Activated naive CD4-positive, alpha-beta T cell treated with anti-CD3 and anti-CD28 coated beads, Interleukin-2, amount 10 ng/mL, durations not matched to agents 7 days and 5 days (primary cell): ENCODE measurements around the gene NFIC.

Experiments used
- CTCF ChIA-PET: fragments of 350-600 bp; sonication (Branson Sonifier 250); formaldehyde crosslinking; loops from one replicate; lab custom pipeline; 2021; ENCODE audit warnings: antibody characterized with exemption; lab: Charles Lee
- DNase-seq: peaks from one replicate; pipeline ENCODE4 v3.0.0-alpha.2; 2020
- H3K27ac Mint-ChIP-seq: one replicate; pipeline ENCODE4 v1.8.0; 2021; ENCODE audit warnings: mild to moderate bottlenecking, moderate library complexity, mixed read lengths
- H3K27me3 Mint-ChIP-seq: one replicate; pipeline ENCODE4 v1.8.0; 2021; ENCODE audit warnings: mild to moderate bottlenecking, mixed read lengths
- H3K36me3 Mint-ChIP-seq: one replicate; pipeline ENCODE4 v1.8.0; 2021; ENCODE audit warnings: mixed read lengths
- H3K4me1 Mint-ChIP-seq: one replicate; pipeline ENCODE4 v1.8.0; 2021; ENCODE audit warnings: mixed read lengths
- H3K4me3 Mint-ChIP-seq: one replicate; pipeline ENCODE4 v1.8.0; 2021; ENCODE audit warnings: mild to moderate bottlenecking, moderate library complexity, mixed read lengths
- H3K9me3 Mint-ChIP-seq: one replicate; pipeline ENCODE4 v1.8.0; 2021; ENCODE audit warnings: mixed read lengths

The NFIC gene

GRCh38 chr19:3365836-3366752 lies at the start of gene NFIC:
Gene NFIC (plus strand): TSS chr19:3366583. CDS start chr19:3366637, 54 bp downstream.
- H3K27me3 Mint-ChIP-seq = peaks cover 88% of the 10 kb centered on the region
- H3K9me3 Mint-ChIP-seq = no peaks in the 10 kb centered on the region
- H3K4me1 Mint-ChIP-seq = peaks cover 27% of the 10 kb centered on the region
- peak within 1 kb of the TSS; percentile 48 for H3K4me3 Mint-ChIP-seq
- CTCF ChIA-PET = no interaction called here
- no peak within 1 kb of the TSS for H3K27ac Mint-ChIP-seq
- peak; percentile 45 for DNase-seq
- no peaks in the 10 kb centered on the region for H3K36me3 Mint-ChIP-seq

GRCh38 chr19:3316659-3317207 lies 49.6 kb upstream of the NFIC start:
- Mint-ChIP-seq H3K4me1 (no peaks in the 10 kb centered on the region), H3K9me3 (no peaks in the 10 kb centered on the region), H3K36me3 (no peaks in the 10 kb centered on the region), H3K27ac (no peak overlapping the region), H3K27me3 (peaks cover 33% of the 10 kb centered on the region), H3K4me3 (no peak overlapping the region)
- CTCF ChIA-PET = interaction anchor here (0.9 to 1.0 kb wide), 3 partner anchors 12 to 164 kb away, joined by 3 read pairs; no protein-coding TSS in a partner anchor
- no peak for DNase-seq

- no peaks in the 10 kb centered on the region for H3K36me3 Mint-ChIP-seq
- H3K9me3 Mint-ChIP-seq = no peaks in the 10 kb centered on the region
- no peak overlapping the region for H3K4me3 Mint-ChIP-seq
- H3K27ac Mint-ChIP-seq = no peak overlapping the region
- peaks cover 32% of the 10 kb centered on the region for H3K27me3 Mint-ChIP-seq
- no peak for DNase-seq
- H3K4me1 Mint-ChIP-seq = no peaks in the 10 kb centered on the region
- CTCF ChIA-PET = no interaction called here
Observed at GRCh38 chr19:3319643-3320353, 46.6 kb upstream of the NFIC start.

GRCh38 chr19:3320354-3320670 lies 46.1 kb upstream of the NFIC start:
- Mint-ChIP-seq H3K36me3 (no peaks in the 10 kb centered on the region), H3K27ac (no peak overlapping the region), H3K27me3 (peaks cover 32% of the 10 kb centered on the region), H3K9me3 (no peaks in the 10 kb centered on the region), H3K4me3 (no peak overlapping the region), H3K4me1 (no peaks in the 10 kb centered on the region)
- DNase-seq = no peak
- CTCF ChIA-PET = no interaction called here

- Mint-ChIP-seq H3K4me3 (no peak overlapping the region), H3K4me1 (no peaks in the 10 kb centered on the region)
- CTCF ChIA-PET = no interaction called here
Observed at GRCh38 chr19:3320853-3321252, 45.5 kb upstream of the NFIC start.

GRCh38 chr19:3321696-3322095 lies 44.7 kb upstream of the NFIC start:
- Mint-ChIP-seq H3K36me3 (no peaks in the 10 kb centered on the region), H3K27ac (no peak overlapping the region), H3K27me3 (peaks cover 22% of the 10 kb centered on the region), H3K9me3 (no peaks in the 10 kb centered on the region), H3K4me3 (no peak overlapping the region), H3K4me1 (no peaks in the 10 kb centered on the region)
- CTCF ChIA-PET = no interaction called here
- DNase-seq = no peak

More at GRCh38 chr19:3320853-3321252, 45.5 kb upstream of the NFIC start:
- Mint-ChIP-seq H3K27ac (no peak overlapping the region), H3K27me3 (peaks cover 30% of the 10 kb centered on the region), H3K9me3 (no peaks in the 10 kb centered on the region), H3K36me3 (no peaks in the 10 kb centered on the region)
- no peak for DNase-seq

GRCh38 chr19:3322199-3322978 lies 44.0 kb upstream of the NFIC start:
- Mint-ChIP-seq H3K36me3 (no peaks in the 10 kb centered on the region), H3K9me3 (no peaks in the 10 kb centered on the region), H3K4me3 (no peak overlapping the region), H3K4me1 (no peaks in the 10 kb centered on the region), H3K27ac (no peak overlapping the region), H3K27me3 (peaks cover 21% of the 10 kb centered on the region)
- DNase-seq = no peak
- CTCF ChIA-PET = interaction anchor here (1.1 kb wide), 1 partner anchor 107 kb away, joined by 6 read pairs; no protein-coding TSS in a partner anchor

GRCh38 chr19:3323026-3323425 lies 43.4 kb upstream of the NFIC start:
- Mint-ChIP-seq H3K27ac (no peak overlapping the region), H3K4me1 (no peaks in the 10 kb centered on the region), H3K27me3 (peaks cover 20% of the 10 kb centered on the region), H3K9me3 (no peaks in the 10 kb centered on the region), H3K4me3 (no peak overlapping the region), H3K36me3 (no peaks in the 10 kb centered on the region)
- CTCF ChIA-PET = interaction anchor here (0.6 to 1.6 kb wide), 5 partner anchors 18 to 154 kb away, joined by 3 to 6 read pairs (median 4); no protein-coding TSS in a partner anchor
- DNase-seq = no peak

- H3K27ac Mint-ChIP-seq = no peak overlapping the region
- peaks cover 18% of the 10 kb centered on the region for H3K27me3 Mint-ChIP-seq
- H3K4me3 Mint-ChIP-seq = no peak overlapping the region
- CTCF ChIA-PET = interaction anchor here (0.6 to 1.6 kb wide), 5 partner anchors 19 to 154 kb away, joined by 3 to 6 read pairs (median 4); no protein-coding TSS in a partner anchor
- no peaks in the 10 kb centered on the region for H3K4me1 Mint-ChIP-seq
- no peaks in the 10 kb centered on the region for H3K36me3 Mint-ChIP-seq
- no peaks in the 10 kb centered on the region for H3K9me3 Mint-ChIP-seq
- no peak for DNase-seq
Observed at GRCh38 chr19:3323658-3324057, 42.7 kb upstream of the NFIC start.

GRCh38 chr19:3324405-3324856 lies 42.0 kb upstream of the NFIC start:
- no peak overlapping the region for H3K4me3 Mint-ChIP-seq
- peak; percentile 85 for DNase-seq
- CTCF ChIA-PET = interaction anchor here (1.5 to 6.7 kb wide), 3 partner anchors 19 to 107 kb away, joined by 4 to 49 read pairs (median 6); no protein-coding TSS in a partner anchor
- H3K27ac Mint-ChIP-seq = no peak overlapping the region
- H3K9me3 Mint-ChIP-seq = no peaks in the 10 kb centered on the region
- peaks cover 23% of the 10 kb centered on the region for H3K27me3 Mint-ChIP-seq
- no peaks in the 10 kb centered on the region for H3K36me3 Mint-ChIP-seq
- H3K4me1 Mint-ChIP-seq = no peaks in the 10 kb centered on the region

GRCh38 chr19:3325451-3325850 lies 40.9 kb upstream of the NFIC start:
- CTCF ChIA-PET = interaction anchor here (0.6 to 6.7 kb wide), 6 partner anchors 17 to 146 kb away, joined by 3 to 49 read pairs (median 5); no protein-coding TSS in a partner anchor
- no peaks in the 10 kb centered on the region for H3K36me3 Mint-ChIP-seq
- no peaks in the 10 kb centered on the region for H3K9me3 Mint-ChIP-seq
- no peak for DNase-seq
- peaks cover 24% of the 10 kb centered on the region for H3K27me3 Mint-ChIP-seq
- H3K4me1 Mint-ChIP-seq = no peaks in the 10 kb centered on the region
- H3K27ac Mint-ChIP-seq = no peak overlapping the region
- H3K4me3 Mint-ChIP-seq = no peak overlapping the region

- Mint-ChIP-seq H3K27me3 (peaks cover 10% of the 10 kb centered on the region), H3K4me1 (no peaks in the 10 kb centered on the region), H3K4me3 (no peak overlapping the region), H3K27ac (no peak overlapping the region), H3K36me3 (no peaks in the 10 kb centered on the region), H3K9me3 (peaks cover 5% of the 10 kb centered on the region)
- DNase-seq = no peak
- CTCF ChIA-PET = interaction anchor here (1.3 to 6.7 kb wide), 4 partner anchors 98 to 144 kb away, joined by 4 to 49 read pairs (median 5); no protein-coding TSS in a partner anchor
Observed at GRCh38 chr19:3328743-3329142, 37.6 kb upstream of the NFIC start.

GRCh38 chr19:3330047-3330446 lies 36.3 kb upstream of the NFIC start:
- CTCF ChIA-PET = interaction anchor here (1.5 to 6.7 kb wide), 2 partner anchors 101 to 155 kb away, joined by 6 to 49 read pairs; no protein-coding TSS in a partner anchor
- Mint-ChIP-seq H3K4me3 (no peak overlapping the region), H3K36me3 (no peaks in the 10 kb centered on the region)

More at GRCh38 chr19:3330047-3330446, 36.3 kb upstream of the NFIC start:
- Mint-ChIP-seq H3K4me1 (no peaks in the 10 kb centered on the region), H3K27ac (no peak overlapping the region), H3K9me3 (peaks cover 5% of the 10 kb centered on the region), H3K27me3 (peaks cover 7% of the 10 kb centered on the region)
- DNase-seq = no peak
